HepG2 (cell line): ENCODE measurements around the gene TMEM129. TPM values are rescaled to one million over a fixed set of nuclear protein-coding genes. Genes with fewer than 3 reads are reported as not detected.

ENCODE experiments used
- ARID2 ChIP-seq: sonication (generic); formaldehyde crosslinking; IDR thresholded peaks from 2 replicates; pipeline ENCODE4 v1.8.1; 2022; ENCODE audit warnings: mild to moderate bottlenecking, missing genetic modification reagents, borderline replicate concordance
- BRD4 ChIP-seq: sonication (generic); formaldehyde crosslinking; IDR thresholded peaks from 2 replicates; pipeline ENCODE4 v1.4.0; 2020; ENCODE audit warnings: missing genetic modification reagents
- GABPB1 ChIP-seq: IDR thresholded peaks from 2 replicates; pipeline ENCODE4 v1.6.1; 2016; ENCODE audit warnings: mild to moderate bottlenecking, missing genetic modification reagents, moderate library complexity, missing compliant biosample characterization
- HOXA5 ChIP-seq: sonication (generic); formaldehyde crosslinking; IDR thresholded peaks from 2 replicates; pipeline ENCODE4 v1.4.0; 2020; ENCODE audit warnings: missing genetic modification reagents
- PRMT3 ChIP-seq: sonication (generic); formaldehyde crosslinking; IDR thresholded peaks from 2 replicates; pipeline ENCODE4 v1.8.1; 2022; ENCODE audit warnings: low read depth, mild to moderate bottlenecking, moderate library complexity, missing genetic modification reagents, borderline replicate concordance
- ZBTB37 ChIP-seq: sonication (generic); formaldehyde crosslinking; IDR thresholded peaks from 2 replicates; pipeline ENCODE4 v1.4.0; 2020; ENCODE audit warnings: mild to moderate bottlenecking, missing genetic modification reagents
- ZFY ChIP-seq: sonication (generic); formaldehyde crosslinking; IDR thresholded peaks from 2 replicates; pipeline ENCODE4 v1.4.0; 2020; ENCODE audit warnings: missing genetic modification reagents
- ZFYVE20 ChIP-seq: sonication (generic); formaldehyde crosslinking; IDR thresholded peaks from 2 replicates; pipeline ENCODE4 v1.8.0; 2023; ENCODE audit warnings: low read depth, mild to moderate bottlenecking, moderate library complexity, missing genetic modification reagents, borderline replicate concordance
- ZIK1 ChIP-seq: sonication (generic); formaldehyde crosslinking; IDR thresholded peaks from 2 replicates; pipeline ENCODE4 v1.5.0; 2020; ENCODE audit warnings: mild to moderate bottlenecking, low read depth, missing genetic modification reagents, borderline replicate concordance
- ZNF318 ChIP-seq: sonication (generic); formaldehyde crosslinking; IDR thresholded peaks from 2 replicates; pipeline ENCODE4 v1.4.0; 2020; ENCODE audit warnings: mild to moderate bottlenecking, missing genetic modification reagents
- ZNF547 ChIP-seq: sonication (generic); formaldehyde crosslinking; IDR thresholded peaks from 2 replicates; pipeline ENCODE4 v1.5.1; 2020; ENCODE audit warnings: mild to moderate bottlenecking, missing genetic modification reagents
- ZNF713 ChIP-seq: sonication (generic); formaldehyde crosslinking; IDR thresholded peaks from 2 replicates; pipeline ENCODE4 v1.4.0; 2020; ENCODE audit warnings: mild to moderate bottlenecking, missing genetic modification reagents
- polyA plus RNA-seq, 8 experiments: library from polyadenylated mRNA; depleted of rRNA in 3 of 8; stranded (reverse) in 7 of 8; unstranded in 1 of 8; fragments of >200 nt; fragmentation: Illumina TruSeq in 4 of 8; extraction: Trizol in 4 of 8; gene quantifications; 2 replicates each; pipeline versions ENCODE4 v1.2.1 to v1.2.3, GENCODE V29; 2011 to 2016; ENCODE audit warnings: low read depth in 4 of 8, missing spikeins in 1 of 8, mixed read lengths in 1 of 8; ENCODE audit not compliant: insufficient read depth in 1 of 8
- total RNA-seq, 5 experiments: library from RNA; depleted of rRNA; stranded (reverse); fragments of >200 nt; fragmentation: Illumina TruSeq; extraction: Trizol; gene quantifications; 2 replicates each; pipeline ENCODE4 v1.2.3, GENCODE V29; 2016; ENCODE audit warnings: low read depth in 1 of 5
- TF ChIP-seq, protein P1 (sequence below): sonication (generic); formaldehyde crosslinking; IDR thresholded peaks from 2 replicates; pipeline ENCODE4 v1.5.0; 2020; ENCODE audit warnings: mild to moderate bottlenecking, missing genetic modification reagents
- TF ChIP-seq, protein P2 (sequence below): sonication (generic); formaldehyde crosslinking; IDR thresholded peaks from 2 replicates; pipeline ENCODE4 v1.5.0; 2020; ENCODE audit warnings: mild to moderate bottlenecking, missing genetic modification reagents, moderate library complexity

TMEM129 gene
- total and polyA plus RNA-seq, 2 of the 13 experiments (the other 11 are each of a cell fraction or from before 2014, with no cell fraction given) = 19.0 to 25.8 TPM

- TF ChIP-seq, protein P1, sequence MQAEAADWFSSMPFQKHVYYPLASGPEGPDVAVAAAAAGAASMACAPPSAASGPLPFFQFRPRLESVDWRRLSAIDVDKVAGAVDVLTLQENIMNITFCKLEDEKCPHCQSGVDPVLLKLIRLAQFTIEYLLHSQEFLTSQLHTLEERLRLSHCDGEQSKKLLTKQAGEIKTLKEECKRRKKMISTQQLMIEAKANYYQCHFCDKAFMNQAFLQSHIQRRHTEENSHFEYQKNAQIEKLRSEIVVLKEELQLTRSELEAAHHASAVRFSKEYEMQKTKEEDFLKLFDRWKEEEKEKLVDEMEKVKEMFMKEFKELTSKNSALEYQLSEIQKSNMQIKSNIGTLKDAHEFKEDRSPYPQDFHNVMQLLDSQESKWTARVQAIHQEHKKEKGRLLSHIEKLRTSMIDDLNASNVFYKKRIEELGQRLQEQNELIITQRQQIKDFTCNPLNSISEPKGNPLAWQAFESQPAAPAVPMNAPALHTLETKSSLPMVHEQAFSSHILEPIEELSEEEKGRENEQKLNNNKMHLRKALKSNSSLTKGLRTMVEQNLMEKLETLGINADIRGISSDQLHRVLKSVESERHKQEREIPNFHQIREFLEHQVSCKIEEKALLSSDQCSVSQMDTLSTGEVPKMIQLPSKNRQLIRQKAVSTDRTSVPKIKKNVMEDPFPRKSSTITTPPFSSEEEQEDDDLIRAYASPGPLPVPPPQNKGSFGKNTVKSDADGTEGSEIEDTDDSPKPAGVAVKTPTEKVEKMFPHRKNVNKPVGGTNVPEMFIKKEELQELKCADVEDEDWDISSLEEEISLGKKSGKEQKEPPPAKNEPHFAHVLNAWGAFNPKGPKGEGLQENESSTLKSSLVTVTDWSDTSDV (CRISPR knock-in tag) = no peak
- TF ChIP-seq ZBTB37 (CRISPR knock-in tag) (no peak), ZNF547 (CRISPR knock-in tag) (no peak), ZFY (CRISPR knock-in tag) (peak; percentile 10; the same call in 1 of the 2 replicates), ZIK1 (CRISPR knock-in tag) (no peak), HOXA5 (CRISPR knock-in tag) (no peak), GABPB1 (CRISPR knock-in tag) (no peak), ZNF713 (CRISPR knock-in tag) (no peak), BRD4 (CRISPR knock-in tag) (no peak), PRMT3 (no peak), ZNF318 (CRISPR knock-in tag) (no peak), ARID2 (CRISPR knock-in tag) (no peak), ZFYVE20 (CRISPR knock-in tag) (no peak)
- TF ChIP-seq, protein P2, sequence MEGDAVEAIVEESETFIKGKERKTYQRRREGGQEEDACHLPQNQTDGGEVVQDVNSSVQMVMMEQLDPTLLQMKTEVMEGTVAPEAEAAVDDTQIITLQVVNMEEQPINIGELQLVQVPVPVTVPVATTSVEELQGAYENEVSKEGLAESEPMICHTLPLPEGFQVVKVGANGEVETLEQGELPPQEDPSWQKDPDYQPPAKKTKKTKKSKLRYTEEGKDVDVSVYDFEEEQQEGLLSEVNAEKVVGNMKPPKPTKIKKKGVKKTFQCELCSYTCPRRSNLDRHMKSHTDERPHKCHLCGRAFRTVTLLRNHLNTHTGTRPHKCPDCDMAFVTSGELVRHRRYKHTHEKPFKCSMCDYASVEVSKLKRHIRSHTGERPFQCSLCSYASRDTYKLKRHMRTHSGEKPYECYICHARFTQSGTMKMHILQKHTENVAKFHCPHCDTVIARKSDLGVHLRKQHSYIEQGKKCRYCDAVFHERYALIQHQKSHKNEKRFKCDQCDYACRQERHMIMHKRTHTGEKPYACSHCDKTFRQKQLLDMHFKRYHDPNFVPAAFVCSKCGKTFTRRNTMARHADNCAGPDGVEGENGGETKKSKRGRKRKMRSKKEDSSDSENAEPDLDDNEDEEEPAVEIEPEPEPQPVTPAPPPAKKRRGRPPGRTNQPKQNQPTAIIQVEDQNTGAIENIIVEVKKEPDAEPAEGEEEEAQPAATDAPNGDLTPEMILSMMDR = peak; percentile 45
These were observed 1.5 kb upstream of the TMEM129 start (continued) for GRCh38 chr4:1722551-1723118.
